Daoy (cell line): Measurements from ENCODE around the gene JAK2. TPM values are rescaled to one million over a fixed set of nuclear protein-coding genes. Genes with fewer than 3 reads are reported as not detected.
"Not testable (repeated sequence)": the region's sequence is repeated elsewhere in the genome, so short reads cannot be mapped to it uniquely, and the experiment has no call there.

ENCODE experiments used
- DNase-seq: peaks from one replicate; pipeline ENCODE4 v3.0.0-alpha.2; 2015; ENCODE audit warnings: low read depth
- total RNA-seq: library from RNA; depleted of rRNA; stranded (reverse); fragments of >200 nt; shearing (Covaris generic); gene quantifications from 2 replicates; pipeline ENCODE4 v1.2.3, GENCODE V29; 2014

JAK2 gene
- total RNA-seq, 1 experiment from 2014 or later = 12.3 TPM

GRCh38 chr9:5041390-5042115 is 56.5 kb downstream of the JAK2 start:
- no peak for DNase-seq

DNA sequence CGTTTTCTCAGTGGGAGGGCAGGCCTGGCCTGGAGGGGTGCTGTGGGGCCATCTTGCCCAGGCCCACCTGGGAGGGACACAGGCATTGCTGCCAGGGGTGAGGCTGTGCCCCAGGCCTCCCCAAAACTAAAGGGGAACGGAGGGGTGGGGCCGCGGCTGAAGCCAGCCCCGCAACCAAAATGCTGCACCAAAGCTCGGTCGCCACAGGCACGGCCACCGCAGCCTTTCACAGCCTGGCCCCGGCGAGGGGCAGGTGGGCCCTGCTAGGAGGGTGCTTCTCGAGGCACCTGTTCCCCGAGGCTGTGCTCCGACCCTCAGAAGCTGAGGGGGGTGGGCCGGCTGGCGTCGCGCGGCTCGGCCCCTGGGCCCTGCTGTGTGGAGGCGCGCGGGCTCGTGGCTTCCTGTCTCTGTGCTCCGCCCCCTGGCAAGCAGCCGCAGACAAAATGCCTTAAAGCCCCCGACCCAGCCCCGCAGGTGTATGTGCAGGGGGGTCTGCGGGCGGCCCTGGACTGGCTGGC is 57.6 kb downstream of the JAK2 start:
- no peak for DNase-seq

GRCh38 chr9:5043381-5043780 is 58.3 kb downstream of the JAK2 start:
- no peak for DNase-seq

DNA sequence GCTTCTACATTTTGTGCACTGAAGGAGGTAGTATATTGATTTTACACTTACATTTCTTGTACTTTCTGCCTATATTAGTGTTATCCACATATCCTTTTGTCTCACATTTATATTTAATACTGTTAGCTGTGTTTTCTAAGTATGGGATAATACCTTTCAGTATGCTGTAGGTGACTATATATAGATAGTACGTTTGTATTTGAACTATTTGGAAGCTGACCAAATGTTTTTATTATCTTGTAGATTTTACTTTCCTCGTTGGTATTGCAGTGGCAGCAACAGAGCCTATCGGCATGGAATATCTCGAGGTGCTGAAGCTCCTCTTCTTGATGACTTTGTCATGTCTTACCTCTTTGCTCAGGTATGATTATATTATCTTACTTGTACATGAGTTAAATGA is 59.1 kb downstream of the JAK2 start:
- DNase-seq = no peak

GRCh38 chr9:5052838-5053237 is 67.8 kb downstream of the JAK2 start:
- no peak for DNase-seq

DNA sequence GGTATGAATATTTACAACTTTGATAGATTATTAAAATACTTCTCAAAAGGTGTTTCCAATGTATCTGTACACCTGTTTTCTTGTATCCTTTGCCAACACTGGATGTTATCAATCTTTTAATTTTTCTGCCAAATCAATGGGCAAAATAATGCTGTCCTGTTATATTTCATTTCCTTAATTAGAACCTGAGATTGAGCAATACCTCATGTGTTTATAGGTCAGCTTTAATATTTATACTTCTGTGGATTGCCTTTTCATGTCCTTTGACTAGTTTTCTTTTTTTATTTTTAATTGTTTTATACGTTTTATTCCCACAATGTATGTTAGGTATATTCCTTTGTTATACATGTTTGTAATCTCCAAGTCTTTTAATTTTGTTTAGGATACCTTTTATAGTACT is 77.6 kb downstream of the JAK2 start:
- no peak for DNase-seq

DNA sequence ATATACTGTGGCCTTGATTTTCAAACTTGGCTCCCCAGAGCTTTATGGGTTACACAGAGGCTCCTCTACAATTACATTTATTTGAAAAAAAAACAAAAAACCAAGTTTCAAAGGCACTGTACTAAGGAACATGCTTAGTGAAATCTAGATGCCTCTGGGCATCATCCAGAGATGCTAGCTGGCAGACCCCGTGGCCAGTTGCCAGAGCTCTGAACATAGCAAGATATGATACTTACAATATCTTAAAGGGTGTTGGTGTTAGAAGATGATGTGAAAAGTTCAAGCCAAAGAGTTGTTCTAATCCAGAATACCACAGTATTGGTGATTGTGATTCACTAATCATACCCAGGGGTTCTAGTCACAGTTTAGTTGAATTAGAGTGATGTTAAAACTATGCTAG is 87.8 kb downstream of the JAK2 start:
- DNase-seq = no peak

DNA sequence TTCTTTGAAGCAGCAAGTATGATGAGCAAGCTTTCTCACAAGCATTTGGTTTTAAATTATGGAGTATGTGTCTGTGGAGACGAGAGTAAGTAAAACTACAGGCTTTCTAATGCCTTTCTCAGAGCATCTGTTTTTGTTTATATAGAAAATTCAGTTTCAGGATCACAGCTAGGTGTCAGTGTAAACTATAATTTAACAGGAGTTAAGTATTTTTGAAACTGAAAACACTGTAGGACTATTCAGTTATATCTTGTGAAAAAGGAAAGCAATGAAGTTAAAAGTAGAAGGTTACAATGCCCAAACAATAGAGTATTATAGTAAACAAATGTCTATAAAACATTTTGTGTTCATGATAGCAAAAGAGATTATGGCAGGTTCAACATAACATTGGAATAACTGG is 88.6 kb downstream of the JAK2 start:
- DNase-seq = no peak

GRCh38 chr9:5085993-5086392 is 100.9 kb downstream of the JAK2 start:
- no peak for DNase-seq

- DNase-seq = no peak
These were observed 104.7 kb downstream of the JAK2 start for GRCh38 chr9:5089737-5090136.

DNA sequence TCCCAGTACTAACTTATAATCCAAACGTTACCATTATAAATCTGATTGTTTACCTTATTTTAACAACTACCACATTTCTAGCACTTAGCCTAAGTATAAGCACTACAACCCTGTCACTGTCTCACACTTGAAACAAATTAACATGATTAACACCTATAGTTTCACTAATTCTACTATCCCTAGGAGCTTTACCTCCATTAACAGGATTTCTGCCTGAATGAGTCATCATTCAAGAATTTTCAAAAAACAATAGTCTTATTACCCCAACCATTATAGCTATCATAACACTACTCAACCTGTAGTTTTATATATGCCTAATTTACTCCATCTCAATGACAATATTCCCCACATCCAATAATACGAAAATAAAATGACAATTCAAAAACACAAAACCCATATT is 110.7 kb downstream of the JAK2 start:
- DNase-seq = no peak

DNA sequence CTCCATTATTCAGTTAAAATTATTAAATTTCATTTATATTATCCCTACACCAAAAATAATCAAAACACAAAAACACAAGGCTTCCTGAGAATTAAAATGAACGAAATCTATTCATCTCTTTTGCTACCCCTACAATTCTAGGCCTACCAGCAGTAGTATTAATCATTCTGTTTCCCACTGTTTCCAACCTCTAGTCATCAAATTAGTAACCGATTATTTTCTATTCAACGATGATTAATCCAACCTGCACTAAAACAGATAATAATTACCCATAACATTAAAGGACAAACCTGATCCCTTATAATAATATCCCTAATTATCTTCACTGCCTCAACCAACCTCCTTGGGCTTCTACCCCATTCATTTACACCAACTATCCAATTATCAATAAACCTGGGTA is 114.4 kb downstream of the JAK2 start:
- no peak for DNase-seq

DNA sequence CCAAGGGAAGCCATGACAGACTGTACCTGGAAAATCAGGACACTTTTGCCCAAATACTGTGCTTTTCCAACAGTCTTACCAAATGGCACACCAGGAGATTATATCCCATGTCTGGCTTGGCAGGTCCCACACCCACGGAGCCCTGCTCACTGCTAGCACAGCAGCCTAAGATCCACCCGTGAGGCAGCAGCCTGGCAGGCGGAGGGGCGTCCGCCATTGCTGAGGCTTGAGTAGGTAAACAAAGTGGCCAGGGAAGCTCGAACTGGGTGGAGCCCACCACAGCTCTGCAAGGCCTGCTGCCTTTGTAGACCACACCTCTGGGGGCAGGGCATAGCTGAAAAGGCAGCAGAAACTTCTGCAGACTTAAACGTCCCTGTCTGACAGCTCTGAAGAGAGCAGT is 116.1 kb downstream of the JAK2 start:
- DNase-seq = not testable (repeated sequence)

- DNase-seq = not testable (repeated sequence)
These were observed 121.4 kb downstream of the JAK2 start for GRCh38 chr9:5106517-5106916.

- DNase-seq = no peak
These were observed 126.0 kb downstream of the JAK2 start for GRCh38 chr9:5110867-5111681.

- DNase-seq = no peak
These were observed 126.6 kb downstream of the JAK2 start for GRCh38 chr9:5111696-5112095.

DNA sequence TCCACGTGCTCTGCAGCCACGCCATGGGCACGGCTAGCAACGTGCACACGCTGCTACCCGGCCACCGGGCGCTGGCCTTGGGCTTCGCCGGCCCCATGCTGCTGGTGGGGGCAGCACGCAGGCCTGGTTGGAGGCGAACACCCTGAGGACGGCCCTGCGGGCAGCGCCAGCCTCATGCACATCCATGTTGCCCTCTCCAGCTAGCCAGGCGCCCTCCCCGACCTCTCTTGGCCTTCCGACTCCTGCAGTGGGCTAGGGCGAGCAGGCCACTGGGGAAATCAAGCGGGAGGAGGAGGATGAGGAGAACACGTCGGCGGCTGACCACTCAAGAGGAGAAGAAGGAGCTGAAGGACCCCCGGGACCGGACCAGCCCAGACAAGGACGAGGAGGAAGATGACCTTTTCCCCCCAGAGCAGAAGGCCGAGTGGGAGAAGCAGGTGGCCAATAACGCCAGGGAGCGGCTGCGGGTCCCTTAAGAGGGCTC is 127.1 kb downstream of the JAK2 start:
- DNase-seq = no peak

- DNase-seq = no peak
These were observed 127.6 kb downstream of the JAK2 start for GRCh38 chr9:5112646-5113045.

- peak; percentile 3 for DNase-seq
These were observed 128.5 kb downstream of the JAK2 start for GRCh38 chr9:5113523-5113922.

GRCh38 chr9:5113994-5114748 is 129.1 kb downstream of the JAK2 start:
- DNase-seq = no peak

DNA sequence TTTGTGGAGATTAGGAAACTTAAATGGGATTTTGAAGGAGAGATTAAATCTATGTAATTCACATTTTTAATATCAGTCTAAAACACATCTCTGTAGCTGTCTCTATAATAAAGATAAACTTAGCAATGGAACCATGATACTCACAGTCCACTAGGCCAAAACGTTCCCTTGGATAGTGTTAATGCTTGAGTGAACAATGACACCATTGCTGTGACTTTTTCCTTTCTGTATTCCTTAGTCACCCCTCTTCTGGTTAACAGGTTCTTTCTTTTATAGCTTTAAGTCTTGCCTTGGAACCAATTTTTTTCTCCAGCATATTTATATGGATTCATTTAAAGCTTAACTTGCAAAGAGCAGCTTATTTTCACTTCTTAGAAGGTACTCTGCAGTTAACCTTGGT is 137.0 kb downstream of the JAK2 start:
- DNase-seq = no peak

- no peak for DNase-seq
These were observed 137.4 kb downstream of the JAK2 start for GRCh38 chr9:5122516-5122915.
